ENCODE data around the gene CYP2S1. TPM values are rescaled to one million over a fixed set of nuclear protein-coding genes. Genes with fewer than 3 reads are reported as not detected.
A peak's percentile ranks its signal among the peaks of the same experiment; 100 is the strongest.
"Not testable (repeated sequence)": the region's sequence is repeated elsewhere in the genome, so short reads cannot be mapped to it uniquely, and the experiment has no call there.

The CYP2S1 gene
- total RNA-seq, 1 donor from 2014 or later = 0.70 TPM

GRCh38 chr19:41225238-41226052 lies 32.4 kb downstream of the CYP2S1 start:
- Mint-ChIP-seq H3K27ac (peak overlapping the region; percentile 88), H3K36me3 (ENCODE audit: low read depth) (no peaks in the 10 kb centered on the region), H3K27me3 (peaks cover 19% of the 10 kb centered on the region), H3K4me3 (peak overlapping the region; percentile 78), H3K9me3 (no peaks in the 10 kb centered on the region), H3K4me1 (peaks cover 25% of the 10 kb centered on the region)
- intact Hi-C loops (cut with micrococcal nuclease) = loop anchor here (1.0 kb wide), 1 partner anchor 37 kb away; no protein-coding TSS in a partner anchor
- peak; percentile 69 for DNase-seq

GRCh38 chr19:41226053-41226873 lies 33.2 kb downstream of the CYP2S1 start:
- Mint-ChIP-seq H3K4me1 (peaks cover 23% of the 10 kb centered on the region), H3K36me3 (ENCODE audit: low read depth) (no peaks in the 10 kb centered on the region), H3K27me3 (peaks cover 11% of the 10 kb centered on the region), H3K4me3 (peak overlapping the region; percentile 89), H3K9me3 (no peaks in the 10 kb centered on the region), H3K27ac (peak overlapping the region; percentile 90)
- intact Hi-C loops (cut with micrococcal nuclease) = no loop called here
- peak; percentile 84 for DNase-seq

- Mint-ChIP-seq H3K9me3 (no peaks in the 10 kb centered on the region), H3K4me1 (peaks cover 23% of the 10 kb centered on the region), H3K27me3 (peaks cover 9% of the 10 kb centered on the region), H3K4me3 (peak overlapping the region; percentile 89), H3K36me3 (ENCODE audit: low read depth) (no peaks in the 10 kb centered on the region), H3K27ac (peak overlapping the region; percentile 90)
- DNase-seq = no peak
- intact Hi-C loops (cut with micrococcal nuclease) = no loop called here
These were observed 33.9 kb downstream of the CYP2S1 start for GRCh38 chr19:41226874-41227390.

GRCh38 chr19:41228486-41228885 lies 35.5 kb downstream of the CYP2S1 start:
- intact Hi-C loops (cut with micrococcal nuclease) = no loop called here
- H3K4me1 Mint-ChIP-seq = peaks cover 23% of the 10 kb centered on the region
- peaks cover 3% of the 10 kb centered on the region for H3K27me3 Mint-ChIP-seq
- H3K4me3 Mint-ChIP-seq = no peak overlapping the region
- no peaks in the 10 kb centered on the region for H3K9me3 Mint-ChIP-seq
- no peak for DNase-seq
- H3K36me3 Mint-ChIP-seq (ENCODE audit: low read depth) = no peaks in the 10 kb centered on the region
- H3K27ac Mint-ChIP-seq = no peak overlapping the region

- intact Hi-C loops (cut with micrococcal nuclease); H3K27ac Mint-ChIP-seq; DNase-seq; H3K27me3 Mint-ChIP-seq; H3K36me3 Mint-ChIP-seq (ENCODE audit: low read depth); H3K4me3 Mint-ChIP-seq; H3K9me3 Mint-ChIP-seq: not testable (repeated sequence)
- H3K4me1 Mint-ChIP-seq = peaks cover 17% of the 10 kb centered on the region
These were observed 36.3 kb downstream of the CYP2S1 start for GRCh38 chr19:41229338-41229737.

- no peaks in the 10 kb centered on the region for H3K36me3 Mint-ChIP-seq (ENCODE audit: low read depth)
- H3K4me3 Mint-ChIP-seq = no peak overlapping the region
- no peak for DNase-seq
- H3K27me3 Mint-ChIP-seq = peaks cover 3% of the 10 kb centered on the region
- H3K4me1 Mint-ChIP-seq = peaks cover 17% of the 10 kb centered on the region
- H3K27ac Mint-ChIP-seq = no peak overlapping the region
- H3K9me3 Mint-ChIP-seq = no peaks in the 10 kb centered on the region
- intact Hi-C loops (cut with micrococcal nuclease) = no loop called here
These were observed 37.2 kb downstream of the CYP2S1 start for GRCh38 chr19:41230067-41230857.

- H3K4me3 Mint-ChIP-seq = no peak overlapping the region
- intact Hi-C loops (cut with micrococcal nuclease) = no loop called here
- no peaks in the 10 kb centered on the region for H3K36me3 Mint-ChIP-seq (ENCODE audit: low read depth)
- H3K9me3 Mint-ChIP-seq = no peaks in the 10 kb centered on the region
- no peak for DNase-seq
- peaks cover 2% of the 10 kb centered on the region for H3K4me1 Mint-ChIP-seq
- no peaks in the 10 kb centered on the region for H3K27me3 Mint-ChIP-seq
- H3K27ac Mint-ChIP-seq = no peak overlapping the region
These were observed 39.7 kb downstream of the CYP2S1 start for GRCh38 chr19:41232686-41233085.

GRCh38 chr19:41233748-41234240 lies 40.8 kb downstream of the CYP2S1 start:
- H3K27me3 Mint-ChIP-seq = no peaks in the 10 kb centered on the region
- intact Hi-C loops (cut with micrococcal nuclease) = no loop called here
- DNase-seq = no peak
- H3K4me1 Mint-ChIP-seq = no peaks in the 10 kb centered on the region
- H3K27ac Mint-ChIP-seq = no peak overlapping the region
- H3K36me3 Mint-ChIP-seq (ENCODE audit: low read depth) = no peaks in the 10 kb centered on the region
- no peaks in the 10 kb centered on the region for H3K9me3 Mint-ChIP-seq
- no peak overlapping the region for H3K4me3 Mint-ChIP-seq

GRCh38 chr19:41234512-41235168 lies 41.6 kb downstream of the CYP2S1 start:
- H3K27me3 Mint-ChIP-seq = peaks cover 2% of the 10 kb centered on the region
- no peaks in the 10 kb centered on the region for H3K36me3 Mint-ChIP-seq (ENCODE audit: low read depth)
- intact Hi-C loops (cut with micrococcal nuclease) = no loop called here
- no peak overlapping the region for H3K27ac Mint-ChIP-seq
- no peak for DNase-seq
- H3K9me3 Mint-ChIP-seq = no peaks in the 10 kb centered on the region
- H3K4me1 Mint-ChIP-seq = no peaks in the 10 kb centered on the region
- H3K4me3 Mint-ChIP-seq = no peak overlapping the region

- H3K36me3 Mint-ChIP-seq (ENCODE audit: low read depth) = no peaks in the 10 kb centered on the region
- no peak for DNase-seq
- no peak overlapping the region for H3K4me3 Mint-ChIP-seq
- H3K4me1 Mint-ChIP-seq = no peaks in the 10 kb centered on the region
- intact Hi-C loops (cut with micrococcal nuclease) = no loop called here
- H3K27me3 Mint-ChIP-seq = peaks cover 3% of the 10 kb centered on the region
- H3K27ac Mint-ChIP-seq = no peak overlapping the region
- H3K9me3 Mint-ChIP-seq = no peaks in the 10 kb centered on the region
These were observed 42.5 kb downstream of the CYP2S1 start for GRCh38 chr19:41235480-41235879.

GRCh38 chr19:41238244-41238643 lies 45.2 kb downstream of the CYP2S1 start:
- Mint-ChIP-seq H3K27me3 (peaks cover 3% of the 10 kb centered on the region), H3K4me1 (no peaks in the 10 kb centered on the region), H3K9me3 (no peaks in the 10 kb centered on the region), H3K36me3 (ENCODE audit: low read depth) (no peaks in the 10 kb centered on the region), H3K27ac (no peak overlapping the region), H3K4me3 (no peak overlapping the region)
- no peak for DNase-seq
- intact Hi-C loops (cut with micrococcal nuclease) = no loop called here

- Mint-ChIP-seq H3K4me3 (no peak overlapping the region), H3K27ac (no peak overlapping the region), H3K36me3 (ENCODE audit: low read depth) (no peaks in the 10 kb centered on the region), H3K9me3 (no peaks in the 10 kb centered on the region), H3K27me3 (peaks cover 3% of the 10 kb centered on the region), H3K4me1 (no peaks in the 10 kb centered on the region)
- intact Hi-C loops (cut with micrococcal nuclease) = no loop called here
- no peak for DNase-seq
These were observed 46.3 kb downstream of the CYP2S1 start for GRCh38 chr19:41239363-41239762.

GRCh38 chr19:41239961-41240574 lies 47.0 kb downstream of the CYP2S1 start:
- no peaks in the 10 kb centered on the region for H3K4me1 Mint-ChIP-seq
- H3K36me3 Mint-ChIP-seq (ENCODE audit: low read depth) = no peaks in the 10 kb centered on the region
- intact Hi-C loops (cut with micrococcal nuclease) = no loop called here
- H3K27ac Mint-ChIP-seq = no peak overlapping the region
- no peak overlapping the region for H3K4me3 Mint-ChIP-seq
- no peaks in the 10 kb centered on the region for H3K9me3 Mint-ChIP-seq
- peaks cover 3% of the 10 kb centered on the region for H3K27me3 Mint-ChIP-seq
- no peak for DNase-seq
